Muscle layer of duodenum (tissue), 2 donors: Measurements from ENCODE around the gene DNAJC16.

Experiments used
- H3K27ac ChIP-seq: one replicate; pipeline ENCODE4 v1.7.0; 2013; ENCODE audit warnings: mild to moderate bottlenecking, low read length
- H3K27me3 ChIP-seq: one replicate; pipeline ENCODE4 v1.7.0; 2013; ENCODE audit warnings: low read depth, mild to moderate bottlenecking, control low read depth, low read length
- H3K36me3 ChIP-seq, 2 donors: one replicate each; pipeline ENCODE4 v1.7.0; 2013; ENCODE audit warnings: low read length in 2 of 2, control low read depth in 1 of 2, mild to moderate bottlenecking in 1 of 2; ENCODE audit not compliant: insufficient read depth in 2 of 2, control insufficient read depth in 1 of 2
- H3K4me1 ChIP-seq, 2 donors: one replicate each; pipeline ENCODE4 v1.7.0; 2013; ENCODE audit warnings: low read length in 2 of 2, mild to moderate bottlenecking in 2 of 2, control low read depth in 1 of 2, moderate library complexity in 1 of 2; ENCODE audit not compliant: insufficient read depth in 2 of 2, control insufficient read depth in 1 of 2
- H3K4me3 ChIP-seq, 2 donors: one replicate each; pipeline ENCODE4 v1.7.0; 2013; ENCODE audit warnings: low read length in 2 of 2, low read depth in 1 of 2, mild to moderate bottlenecking in 1 of 2
- H3K9me3 ChIP-seq, 2 donors: one replicate each; pipeline ENCODE4 v1.7.0; 2013; ENCODE audit warnings: low read length in 2 of 2, control low read depth in 1 of 2, mild to moderate bottlenecking in 1 of 2; ENCODE audit not compliant: control insufficient read depth in 1 of 2
- donor health status: healthy.

Gene DNAJC16

DNA sequence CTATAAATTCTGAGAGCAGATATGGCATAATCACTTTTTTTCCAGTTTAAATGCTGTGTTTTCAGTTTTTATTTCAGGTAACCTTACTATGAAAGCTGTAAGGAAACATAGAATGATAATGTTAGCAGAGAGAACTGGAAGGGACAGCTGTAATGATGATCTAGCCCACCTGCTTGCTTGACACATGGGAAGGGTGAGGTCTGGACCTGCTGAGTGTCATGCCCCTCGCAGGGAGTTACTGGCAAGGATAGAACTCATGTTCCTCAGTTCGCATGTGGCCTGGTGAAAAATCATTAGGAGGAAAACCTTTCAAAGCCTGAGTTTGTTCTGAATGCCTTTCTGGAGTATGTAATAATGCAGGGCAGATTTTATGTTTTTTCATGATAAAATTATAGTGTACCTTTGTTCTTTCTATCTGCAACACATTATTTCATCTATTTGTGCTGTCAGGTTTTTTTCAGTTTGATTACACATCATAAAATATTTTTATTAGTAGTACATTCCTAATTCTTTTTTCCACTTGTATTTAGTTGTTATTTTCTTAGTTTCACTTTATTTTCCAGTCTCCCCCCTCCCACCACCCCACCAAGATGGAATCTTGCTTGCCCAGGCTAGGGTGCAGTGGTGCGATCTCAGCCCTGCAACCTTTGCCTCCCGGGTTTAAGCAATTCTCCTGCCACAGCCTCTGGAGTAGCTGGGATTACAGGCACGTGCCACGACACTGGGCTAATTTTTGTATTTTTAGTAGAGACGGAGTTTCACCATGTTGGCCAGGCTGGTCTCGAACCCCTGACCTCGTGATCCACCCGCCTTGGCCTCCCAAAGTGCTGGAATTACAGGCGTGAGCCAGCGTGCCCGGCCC is 98.6 kb downstream of the DNAJC16 start:
- Histone ChIP-seq H3K4me3 (no peak overlapping the region), H3K36me3 (peaks cover 12 to 21% of the 10 kb centered on the region in 2 donors), H3K27me3 (no peaks in the 10 kb centered on the region), H3K9me3 (no peaks in the 10 kb centered on the region), H3K27ac (no peak overlapping the region), H3K4me1 (peaks cover 4 to 20% of the 10 kb centered on the region in 2 donors)
